ENCODE results near the gene RNASEH1. TPM values are rescaled to one million over a fixed set of nuclear protein-coding genes. Genes with fewer than 3 reads are reported as not detected.

RNASEH1 gene
- total and polyA plus RNA-seq, 10 of the 15 experiments (the other 5 are each of a cell fraction or from before 2014, with no cell fraction given), result 18.2 to 68.5 (median 28.2) TPM

GRCh38 chr2:3526871-3527270, 31.3 kb downstream of the RNASEH1 start:
- DNase-seq (ENCODE audit: low read depth, low spot score), result no peak
- Histone ChIP-seq H3K4me3 (no peak overlapping the region), H3K4me2 (ENCODE audit: control insufficient read depth, insufficient read depth) (no peak overlapping the region), H3K9ac (ENCODE audit: control insufficient read depth, insufficient read depth, low read length) (no peak overlapping the region), H4K20me1 (ENCODE audit: control insufficient read depth, insufficient read depth) (no peaks in the 10 kb centered on the region), H3K4me1 (ENCODE audit: control insufficient read depth, insufficient read depth, low read length) (no peaks in the 10 kb centered on the region), H2AFZ (ENCODE audit: control insufficient read depth, low read depth, low read length) (no peak overlapping the region), H3K36me3 (ENCODE audit: control insufficient read depth in 2 of 2, insufficient read depth in 2 of 2, low read length in 1 of 2) (no peaks in the 10 kb centered on the region), H3K9me3 (replicated peaks; ENCODE audit: control insufficient read depth, insufficient read depth, low read length) (no peaks in the 10 kb centered on the region), H3K27ac (ENCODE audit: control insufficient read depth, insufficient read depth) (no peak overlapping the region), H3K79me2 (ENCODE audit: control insufficient read depth, insufficient read depth, low read length) (no peaks in the 10 kb centered on the region), H3K27me3 (replicated peaks in 1 of 2; ENCODE audit: control insufficient read depth in 2 of 2, insufficient read depth in 2 of 2, low read length in 1 of 2) (no peaks in the 10 kb centered on the region)
- POLR2A ChIA-PET, result no interaction called here
- SMC1A ChIA-PET (ENCODE audit: uncharacterized antibody, unreplicated experiment), result no interaction called here
- intact Hi-C loops (cut with micrococcal nuclease; ENCODE audit: unreplicated experiment) (no loop called here), in situ Hi-C loops (cut with MboI) (no loop called here)
- ATAC-seq, result no peak
- CTCF ChIA-PET, result no interaction called here
- TF ChIP-seq RBBP5 (conservative IDR thresholded peaks at IDR 0.05) (no peak), ETV6 (conservative IDR thresholded peaks at IDR 0.05 in 1 of 2, IDR thresholded peaks at IDR 0.05 in 1 of 2; ENCODE audit: borderline replicate concordance in 1 of 2, low read depth in 1 of 2) (no peak), E4F1 (IDR thresholded peaks at IDR 0.05; ENCODE audit: borderline replicate concordance, partially characterized antibody) (no peak), SKIL (IDR thresholded peaks at IDR 0.05; ENCODE audit: low read depth, poor library complexity, severe bottlenecking) (no peak), CBX3 (IDR thresholded peaks at IDR 0.05; ENCODE audit: borderline replicate concordance, low read depth) (no peak), CHD1 (IDR thresholded peaks at IDR 0.05; ENCODE audit: low read depth, low read length) (no peak), POLR2AphosphoS2 (IDR thresholded peaks at IDR 0.05; ENCODE audit: low read depth, low read length) (no peak), SRF (IDR thresholded peaks at IDR 0.05; ENCODE audit: low read depth in 2 of 2, low read length in 2 of 2) (no peak), CREB1 (IDR thresholded peaks at IDR 0.05; ENCODE audit: low read depth) (no peak), SMC3 (IDR thresholded peaks at IDR 0.05; ENCODE audit: borderline replicate concordance, low read length) (no peak), ZNF592 (IDR thresholded peaks at IDR 0.05) (no peak), MTA2 (IDR thresholded peaks at IDR 0.05; ENCODE audit: low read depth) (no peak), ZNF274 (IDR thresholded peaks at IDR 0.05; ENCODE audit: insufficient read depth, insufficient read length) (no peak), MEF2A (IDR thresholded peaks at IDR 0.05; ENCODE audit: insufficient read depth, low read depth, low read length) (no peak), FOXK2 (IDR thresholded peaks at IDR 0.05) (no peak)
- no peak for FAIRE-seq
- no TSS peak for BruUV-seq (replicated peaks)
- 91% methylated on average over 20 of the region's 22 CpGs for WGBS (ENCODE audit: insufficient coverage, insufficient replicate concordance, low lambda C conversion rate, missing lambda C conversion rate)
- RAD21 ChIA-PET (ENCODE audit: unreplicated experiment), result no interaction called here
